ENCODE measurements around the gene VIPR2. TPM values are rescaled to one million over a fixed set of nuclear protein-coding genes. Genes with fewer than 3 reads are reported as not detected.

The VIPR2 gene
- polyA plus RNA-seq, 1 donor from 2014 or later, result 0.51 TPM

DNA sequence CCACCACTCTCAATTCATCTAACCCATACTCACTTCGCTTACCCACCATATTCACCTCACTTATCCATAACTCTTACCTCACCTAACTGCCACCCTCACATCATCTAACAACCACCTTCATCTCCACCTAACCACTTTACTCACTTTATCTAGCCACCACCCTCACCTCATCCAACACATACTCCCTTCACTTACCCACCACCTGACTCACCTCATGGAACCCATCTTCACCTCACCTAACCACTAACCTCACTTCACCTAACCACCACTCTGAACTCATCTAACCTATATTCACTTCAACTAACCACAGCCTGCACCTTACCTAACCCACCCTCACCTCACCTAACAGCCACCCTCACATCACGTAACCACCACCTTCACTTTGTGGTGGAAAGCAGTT lies 84.2 kb downstream of the VIPR2 start:
- TF ChIP-seq EZH2 (IDR thresholded peaks at IDR 0.05; ENCODE audit: borderline replicate concordance, insufficient read depth, low read length, poor library complexity, severe bottlenecking) (no peak), EP300 (conservative IDR thresholded peaks at IDR 0.05; ENCODE audit: poor library complexity, severe bottlenecking) (no peak), CTCF (IDR thresholded peaks at IDR 0.05; ENCODE audit: poor library complexity, severe bottlenecking) (no peak), SMC3 (conservative IDR thresholded peaks at IDR 0.05; ENCODE audit: poor library complexity) (no peak), MXI1 (conservative IDR thresholded peaks at IDR 0.05; ENCODE audit: poor library complexity, severe bottlenecking) (no peak), TAF1 (IDR thresholded peaks at IDR 0.05; ENCODE audit: low read depth) (no peak), RAD21 (conservative IDR thresholded peaks at IDR 0.05) (no peak), REST (IDR thresholded peaks at IDR 0.05; ENCODE audit: borderline replicate concordance) (no peak)

DNA sequence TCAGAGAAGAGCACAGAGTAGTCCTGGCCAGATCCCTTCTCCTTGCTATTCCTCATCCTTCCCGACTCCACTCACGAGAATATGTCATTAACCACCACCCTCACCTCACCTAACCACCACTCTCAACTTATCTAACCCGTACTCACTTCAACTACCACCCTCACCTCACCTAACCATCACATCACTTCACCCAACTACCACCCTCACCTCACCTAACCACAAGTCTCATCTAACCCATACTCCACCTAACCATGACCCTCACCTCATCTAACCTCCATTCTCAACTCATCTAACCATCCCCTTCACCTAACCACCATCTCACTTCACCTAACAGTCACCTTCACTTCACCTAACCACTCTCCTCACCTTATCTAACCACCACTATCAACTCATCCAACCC lies 85.0 kb downstream of the VIPR2 start:
- Histone ChIP-seq H3K9ac (ENCODE audit: low read length) (no peak overlapping the region), H2AFZ (ENCODE audit: low read depth, low read length) (no peak overlapping the region), H3K4me2 (ENCODE audit: low read length) (no peak overlapping the region), H3K36me3 (ENCODE audit: insufficient read depth, low read length) (no peaks in the 10 kb centered on the region), H3K79me2 (replicated peaks; ENCODE audit: insufficient read depth, low read length) (no peaks in the 10 kb centered on the region), H3K9me3 (ENCODE audit: low read length) (no peaks in the 10 kb centered on the region), H3K4me3 (ENCODE audit: low read length) (no peak overlapping the region), H3K27ac (ENCODE audit: low read length) (no peak overlapping the region), H3K9me2 (ENCODE audit: insufficient read depth, low read length) (no peaks in the 10 kb centered on the region), H3K27me3 (ENCODE audit: insufficient read depth, low read depth, low read length) (no peaks in the 10 kb centered on the region), H3F3A (ENCODE audit: insufficient read depth, low read length, poor library complexity, severe bottlenecking) (no peaks in the 10 kb centered on the region), H4K20me1 (ENCODE audit: insufficient read depth) (no peaks in the 10 kb centered on the region)
- no peak for TF ChIP-seq REST (IDR thresholded peaks at IDR 0.05; ENCODE audit: borderline replicate concordance)
- no peak for TF ChIP-seq RAD21 (conservative IDR thresholded peaks at IDR 0.05)
- no peak for TF ChIP-seq SMC3 (conservative IDR thresholded peaks at IDR 0.05; ENCODE audit: poor library complexity)
- TF ChIP-seq POLR2AphosphoS5 (IDR thresholded peaks at IDR 0.05), result no peak
- TF ChIP-seq EZH2 (IDR thresholded peaks at IDR 0.05; ENCODE audit: borderline replicate concordance, insufficient read depth, low read length, poor library complexity, severe bottlenecking), result no peak
- TF ChIP-seq CTCF (IDR thresholded peaks at IDR 0.05; ENCODE audit: poor library complexity, severe bottlenecking), result no peak
- TF ChIP-seq TAF1 (IDR thresholded peaks at IDR 0.05; ENCODE audit: low read depth), result no peak
- no peak for TF ChIP-seq MXI1 (conservative IDR thresholded peaks at IDR 0.05; ENCODE audit: poor library complexity, severe bottlenecking)
- TF ChIP-seq EP300 (conservative IDR thresholded peaks at IDR 0.05; ENCODE audit: poor library complexity, severe bottlenecking), result no peak

More for the DNA sequence above, 84.2 kb downstream of the VIPR2 start:
- H3K4me3 ChIP-seq (ENCODE audit: low read length), result no peak overlapping the region
- no peak overlapping the region for H3K27ac ChIP-seq (ENCODE audit: low read length)
- no peaks in the 10 kb centered on the region for H3K27me3 ChIP-seq (ENCODE audit: insufficient read depth, low read depth, low read length)
- H4K20me1 ChIP-seq (ENCODE audit: insufficient read depth), result no peaks in the 10 kb centered on the region
- H2AFZ ChIP-seq (ENCODE audit: low read depth, low read length), result no peak overlapping the region
- H3F3A ChIP-seq (ENCODE audit: insufficient read depth, low read length, poor library complexity, severe bottlenecking), result no peaks in the 10 kb centered on the region
- H3K9me3 ChIP-seq (ENCODE audit: low read length), result no peaks in the 10 kb centered on the region
- H3K9ac ChIP-seq (ENCODE audit: low read length), result no peak overlapping the region
- H3K79me2 ChIP-seq (replicated peaks; ENCODE audit: insufficient read depth, low read length), result no peaks in the 10 kb centered on the region
- H3K9me2 ChIP-seq (ENCODE audit: insufficient read depth, low read length), result no peaks in the 10 kb centered on the region
- H3K36me3 ChIP-seq (ENCODE audit: insufficient read depth, low read length), result no peaks in the 10 kb centered on the region
- H3K4me2 ChIP-seq (ENCODE audit: low read length), result no peak overlapping the region

Measured in neural cell (in vitro differentiated cells).